Trophoblast cell (in vitro differentiated cells and primary cell): ENCODE results near the gene WDFY1.
A peak's percentile ranks its signal among the peaks of the same experiment; 100 is the strongest.
"Not testable (repeated sequence)": the region's sequence is repeated elsewhere in the genome, so short reads cannot be mapped to it uniquely, and the experiment has no call there.

Experiments
- DNase-seq, 2 donors: peaks; one replicate each; pipeline ENCODE4 v3.0.0-alpha.2; 2016
- H2AFZ ChIP-seq: 2 replicates; pipeline ENCODE4 v1.6.1; 2013; ENCODE audit warnings: low read length, moderate library complexity, mild to moderate bottlenecking; ENCODE audit not compliant: insufficient read depth, poor library complexity
- H2AK5ac ChIP-seq: 2 replicates; pipeline ENCODE4 v1.6.1; 2013; ENCODE audit warnings: mild to moderate bottlenecking, low read length
- H2BK120ac ChIP-seq: 2 replicates; pipeline ENCODE4 v1.6.1; 2013; ENCODE audit warnings: low read length, mild to moderate bottlenecking, moderate library complexity; ENCODE audit not compliant: insufficient read depth, poor library complexity
- H2BK12ac ChIP-seq: 2 replicates; pipeline ENCODE4 v1.6.1; 2013; ENCODE audit warnings: mild to moderate bottlenecking, low read length, moderate library complexity
- H2BK5ac ChIP-seq: 2 replicates; pipeline ENCODE4 v1.6.1; 2013; ENCODE audit warnings: low read length, low read depth, moderate library complexity, mild to moderate bottlenecking; ENCODE audit not compliant: poor library complexity
- H3K14ac ChIP-seq: 2 replicates; pipeline ENCODE4 v1.6.1; 2013; ENCODE audit warnings: mild to moderate bottlenecking, low read length
- H3K18ac ChIP-seq: 2 replicates; pipeline ENCODE4 v1.6.1; 2013; ENCODE audit warnings: mild to moderate bottlenecking, low read length
- H3K23ac ChIP-seq: 2 replicates; pipeline ENCODE4 v1.6.1; 2013; ENCODE audit warnings: low read length
- H3K27ac ChIP-seq: 2 replicates; pipeline ENCODE4 v1.5.1; 2013; ENCODE audit warnings: low read depth, mild to moderate bottlenecking, inconsistent platforms, low read length, moderate library complexity
- H3K27me3 ChIP-seq: 2 replicates; pipeline ENCODE4 v1.6.1; 2013; ENCODE audit warnings: inconsistent platforms, mild to moderate bottlenecking, low read length, moderate library complexity; ENCODE audit not compliant: insufficient read depth
- H3K36me3 ChIP-seq, 2 experiments: 1 replicate in 1 of 2; 2 replicates in 1 of 2; pipeline ENCODE4 v1.6.1; 2013; ENCODE audit warnings: low read length in 2 of 2, mild to moderate bottlenecking in 2 of 2, moderate library complexity in 1 of 2; ENCODE audit not compliant: insufficient read depth in 2 of 2, control insufficient read depth in 1 of 2
- H3K4ac ChIP-seq: 2 replicates; pipeline ENCODE4 v1.6.1; 2013; ENCODE audit warnings: low read depth, mild to moderate bottlenecking, low read length, moderate library complexity
- H3K4me1 ChIP-seq, 2 experiments: 1 replicate in 1 of 2; 2 replicates in 1 of 2; pipeline ENCODE4 v1.6.1; 2013; ENCODE audit warnings: low read length in 2 of 2, mild to moderate bottlenecking in 2 of 2, moderate library complexity in 1 of 2; ENCODE audit not compliant: insufficient read depth in 2 of 2, control insufficient read depth in 1 of 2
- H3K4me2 ChIP-seq: 2 replicates; pipeline ENCODE4 v1.6.1; 2013; ENCODE audit warnings: inconsistent platforms, mild to moderate bottlenecking, low read length, moderate library complexity
- H3K4me3 ChIP-seq: 2 replicates; pipeline ENCODE4 v1.5.1; 2013; ENCODE audit warnings: mild to moderate bottlenecking, low read depth, low read length, inconsistent platforms
- H3K79me1 ChIP-seq: one replicate; pipeline ENCODE4 v1.6.1; 2013; ENCODE audit warnings: low read length
- H3K79me2 ChIP-seq: 2 replicates; pipeline ENCODE4 v1.6.1; 2013; ENCODE audit warnings: low read length, mild to moderate bottlenecking; ENCODE audit not compliant: control insufficient read depth, insufficient read depth, poor library complexity
- H3K9ac ChIP-seq: 2 replicates; pipeline ENCODE4 v1.6.1; 2013; ENCODE audit warnings: mild to moderate bottlenecking, low read length
- H3K9me3 ChIP-seq: 2 replicates; pipeline ENCODE4 v1.6.1; 2013; ENCODE audit warnings: low read depth, mild to moderate bottlenecking, control low read depth, inconsistent platforms, low read length; ENCODE audit not compliant: insufficient read depth
- H4K12ac ChIP-seq: 2 replicates; pipeline ENCODE4 v1.6.1; 2013; ENCODE audit warnings: low read depth, mild to moderate bottlenecking, low read length, moderate library complexity
- H4K8ac ChIP-seq: 2 replicates; pipeline ENCODE4 v1.6.1; 2013; ENCODE audit warnings: low read depth, mild to moderate bottlenecking, low read length, moderate library complexity
- H4K91ac ChIP-seq: one replicate; pipeline ENCODE4 v1.6.1; 2013; ENCODE audit warnings: low read depth, mild to moderate bottlenecking, low read length, moderate library complexity
- WGBS: extraction: QIAGEN DNeasy Blood & Tissue Kit; methylation state at CpG from one replicate; pipeline ENCODE4 v1.1.7; 2013; ENCODE audit warnings: missing lambda C conversion rate; ENCODE audit not compliant: insufficient read length, insufficient coverage; ENCODE audit errors: extremely low coverage; 5-methylcytosine and 5-hydroxymethylcytosine counted together

The WDFY1 gene

DNA sequence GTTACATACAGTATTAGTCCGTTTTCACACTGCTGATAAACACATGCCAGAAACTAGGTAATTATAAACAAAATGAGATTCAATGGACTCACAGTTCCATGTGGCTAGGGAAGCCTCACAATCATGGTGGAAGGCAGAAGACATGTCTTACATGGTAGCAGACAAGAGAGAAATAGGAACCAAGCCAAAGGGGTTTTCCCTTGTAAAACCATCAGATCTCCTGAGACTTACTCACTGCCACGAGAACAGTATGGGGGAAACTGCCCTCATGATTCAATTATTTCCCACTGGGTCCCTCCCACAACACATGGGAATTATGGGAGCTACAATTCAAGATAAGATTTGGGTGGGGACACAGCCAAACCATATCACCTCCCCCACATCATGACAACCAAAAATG lies 5.7 kb downstream of the WDFY1 start:
- not testable (repeated sequence) for H3K36me3 ChIP-seq, H4K91ac ChIP-seq, H3K9ac ChIP-seq, H4K8ac ChIP-seq, H3K4me1 ChIP-seq, H3K9me3 ChIP-seq, H3K4me2 ChIP-seq, H2AFZ ChIP-seq, H3K23ac ChIP-seq, H3K27ac ChIP-seq, H2BK5ac ChIP-seq, H2BK120ac ChIP-seq, H3K14ac ChIP-seq, H4K12ac ChIP-seq, H3K18ac ChIP-seq, H3K27me3 ChIP-seq, H3K79me2 ChIP-seq, H3K79me1 ChIP-seq, H2BK12ac ChIP-seq, H3K4me3 ChIP-seq, H2AK5ac ChIP-seq
- WGBS = no CpG with 5 or more reads among the region's 2 CpGs
- peak in 1 of 2 donors; percentile 9 for DNase-seq
- H3K4ac ChIP-seq = peak overlapping the region; percentile 40

DNA sequence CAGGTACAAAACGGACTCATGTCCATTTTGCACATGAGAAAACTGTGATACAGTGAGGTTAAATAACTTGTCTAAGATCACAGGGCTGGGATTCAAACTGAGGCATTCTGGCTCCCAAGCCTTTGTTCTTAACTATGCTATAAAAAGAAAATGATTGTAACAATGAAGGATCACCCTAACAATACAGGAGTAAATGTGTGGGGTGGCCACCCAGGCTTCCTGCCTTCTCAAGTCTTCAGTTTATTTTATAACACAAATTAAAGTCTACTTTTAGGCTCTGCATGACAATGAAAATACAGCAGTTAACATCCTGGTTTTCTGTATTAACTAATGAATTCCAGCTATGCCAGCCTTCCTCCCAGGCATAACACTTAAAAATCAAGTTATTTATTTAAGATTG lies 7.6 kb downstream of the WDFY1 start:
- no peak overlapping the region for H3K18ac ChIP-seq
- peaks cover 7% of the 10 kb centered on the region for H3K79me2 ChIP-seq
- no peak overlapping the region for H3K27ac ChIP-seq
- no peak overlapping the region for H2BK12ac ChIP-seq
- H3K9ac ChIP-seq = no peak overlapping the region
- H4K12ac ChIP-seq = no peak overlapping the region
- H3K9me3 ChIP-seq = no peaks in the 10 kb centered on the region
- no peak overlapping the region for H3K4me2 ChIP-seq
- no CpG with 5 or more reads among the region's 1 CpG for WGBS
- H3K4me3 ChIP-seq = no peak overlapping the region
- DNase-seq = no peak
- no peak overlapping the region for H3K14ac ChIP-seq
- H2BK120ac ChIP-seq = no peak overlapping the region
- H2AK5ac ChIP-seq = no peak overlapping the region
- H2AFZ ChIP-seq = no peak overlapping the region
- peaks cover 0 to 3% of the 10 kb centered on the region in 2 experiments for H3K4me1 ChIP-seq
- no peak overlapping the region for H3K4ac ChIP-seq
- no peaks in the 10 kb centered on the region for H3K27me3 ChIP-seq
- H2BK5ac ChIP-seq = no peak overlapping the region
- H3K23ac ChIP-seq = no peak overlapping the region
- no peak overlapping the region for H4K8ac ChIP-seq
- H3K79me1 ChIP-seq = no peaks in the 10 kb centered on the region
- no peak overlapping the region for H4K91ac ChIP-seq
- H3K36me3 ChIP-seq = no peaks in the 10 kb centered on the region

DNA sequence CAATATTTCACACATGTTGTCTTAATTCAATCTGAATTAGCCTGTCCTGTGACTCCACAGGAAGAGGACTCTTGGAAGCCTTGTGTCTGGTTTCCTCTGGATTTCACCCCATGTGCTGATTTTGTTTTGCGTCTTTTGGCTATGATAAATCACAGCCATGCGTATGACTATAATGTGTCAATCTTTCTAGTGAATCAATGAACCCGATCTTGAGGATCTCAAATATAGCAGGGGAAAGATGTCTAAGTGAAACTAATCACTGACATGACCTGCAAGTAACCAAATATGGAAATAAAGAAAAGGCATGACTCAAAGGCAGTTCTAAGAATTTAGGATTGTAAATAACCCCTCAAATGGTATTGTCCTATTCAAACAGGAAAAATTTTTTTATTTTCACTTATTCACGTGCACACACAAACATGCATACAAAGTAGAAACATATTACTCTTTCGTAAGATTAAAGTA lies 8.2 kb downstream of the WDFY1 start:
- Histone ChIP-seq H3K4me2 (no peak overlapping the region), H3K18ac (no peak overlapping the region), H4K12ac (no peak overlapping the region), H3K36me3 (no peaks in the 10 kb centered on the region), H3K23ac (no peak overlapping the region), H4K8ac (no peak overlapping the region), H2BK5ac (no peak overlapping the region), H3K27ac (no peak overlapping the region), H3K79me2 (peaks cover 6% of the 10 kb centered on the region), H2AK5ac (no peak overlapping the region), H3K27me3 (no peaks in the 10 kb centered on the region), H2BK120ac (no peak overlapping the region), H3K9ac (no peak overlapping the region), H3K79me1 (no peaks in the 10 kb centered on the region), H3K14ac (no peak overlapping the region), H3K4me3 (no peak overlapping the region), H4K91ac (no peak overlapping the region), H3K4me1 (peaks cover 0 to 3% of the 10 kb centered on the region in 2 experiments), H3K4ac (no peak overlapping the region), H2BK12ac (no peak overlapping the region), H3K9me3 (no peaks in the 10 kb centered on the region), H2AFZ (no peak overlapping the region)
- no CpG with 5 or more reads among the region's 5 CpGs for WGBS
- DNase-seq = no peak

DNA sequence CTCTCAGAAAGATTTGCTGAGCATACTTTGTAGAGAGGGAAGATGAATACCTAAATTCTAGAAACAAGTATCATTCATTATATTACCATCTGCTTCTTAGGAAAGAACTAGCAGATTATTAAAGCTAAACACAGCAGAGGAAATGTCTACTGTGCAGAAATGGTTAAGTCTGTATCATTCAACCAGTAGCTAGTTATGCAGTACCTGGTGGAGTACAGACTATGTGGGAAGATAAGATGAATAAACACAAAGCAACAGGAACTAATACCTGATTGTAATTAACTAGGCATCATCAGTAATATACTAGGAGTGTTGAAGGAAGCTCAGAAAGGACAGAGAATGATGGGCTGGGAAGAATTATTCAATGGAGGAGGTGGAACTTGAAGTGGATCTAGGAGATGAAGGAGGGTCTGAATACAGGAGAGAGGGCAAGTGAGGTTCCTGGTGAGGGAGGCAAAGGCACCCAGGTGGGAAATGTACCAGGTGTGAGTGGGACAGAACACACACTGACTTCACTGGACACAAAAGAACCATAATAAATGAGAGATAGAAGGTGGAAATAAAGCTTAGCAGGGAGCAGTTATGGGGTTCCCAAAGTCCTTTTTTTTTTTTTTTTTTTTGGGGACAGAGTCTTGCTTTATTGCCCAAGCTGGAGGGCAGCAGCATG lies 9.5 kb downstream of the WDFY1 start:
- Histone ChIP-seq H2AFZ (no peak overlapping the region), H4K8ac (no peak overlapping the region), H3K27me3 (no peaks in the 10 kb centered on the region), H3K9ac (no peak overlapping the region), H2AK5ac (no peak overlapping the region), H3K27ac (no peak overlapping the region), H3K9me3 (no peaks in the 10 kb centered on the region), H3K4ac (no peak overlapping the region), H4K91ac (no peak overlapping the region), H3K4me3 (no peak overlapping the region), H3K14ac (no peak overlapping the region), H2BK120ac (no peak overlapping the region), H3K36me3 (no peaks in the 10 kb centered on the region), H3K79me1 (peaks cover 2% of the 10 kb centered on the region), H2BK5ac (no peak overlapping the region), H4K12ac (no peak overlapping the region), H3K18ac (no peak overlapping the region), H3K4me1 (peaks cover 0 to 3% of the 10 kb centered on the region in 2 experiments), H3K79me2 (peaks cover 2% of the 10 kb centered on the region), H3K23ac (no peak overlapping the region), H3K4me2 (no peak overlapping the region), H2BK12ac (no peak overlapping the region)
- no peak for DNase-seq
